Tibial artery (tissue), 4 donors: ENCODE results near the gene TNRC6C.

Experiments used
- DNase-seq, 2 donors: peaks; one replicate each; pipeline ENCODE4 v3.0.0-alpha.2; 2019
- H3K27ac ChIP-seq, 2 donors: fragments of 200-600 bp; sonication (generic) in 1 of 2; 1 replicate in 1 of 2; 2 replicates in 1 of 2; pipeline ENCODE4 v1.5.1; 2018 to 2019; ENCODE audit warnings: mild to moderate bottlenecking in 1 of 2
- H3K27me3 ChIP-seq, 2 donors: fragments of 200-600 bp; sonication (generic) in 1 of 2; one replicate each; pipeline versions ENCODE4 v1.5.1 to v1.6.0; 2016 to 2019
- H3K36me3 ChIP-seq, 3 donors: fragments of 200-600 bp; sonication (generic) in 2 of 3; one replicate each; pipeline ENCODE4 v1.5.1; 2016 to 2019; ENCODE audit warnings: mild to moderate bottlenecking in 2 of 3
- H3K4me1 ChIP-seq, 4 donors: fragments of 200-600 bp; sonication (generic) in 2 of 4; 1 replicate in 3 of 4; 2 replicates in 1 of 4; pipeline ENCODE4 v1.5.1; 2016 to 2019
- H3K4me3 ChIP-seq, 2 donors: fragments of 200-600 bp; sonication (generic) in 1 of 2; 1 replicate in 1 of 2; 2 replicates in 1 of 2; pipeline ENCODE4 v1.5.1; 2018 to 2019; ENCODE audit warnings: mild to moderate bottlenecking in 2 of 2
- H3K9me3 ChIP-seq, 3 donors: fragments of 200-600 bp; sonication (generic) in 1 of 3; one replicate each; pipeline ENCODE4 v1.5.1; 2016 to 2019
- CTCF ChIP-seq, 2 experiments: fragments of 200-600 bp in 1 of 2; fragments of 450-650 bp in 1 of 2; IDR thresholded peaks; one replicate each; pipeline ENCODE4 v1.5.1; 2017 to 2019; ENCODE audit warnings: antibody characterized with exemption in 2 of 2, mild to moderate bottlenecking in 1 of 2, moderate library complexity in 1 of 2
- intact Hi-C: fragments of 100-400 bp; cut with DNase I; formaldehyde crosslinking; loops from one replicate; pipeline ENCODE4 v1.15.0; 2023; ENCODE audit warnings: low total_unique reads

TNRC6C gene

DNA sequence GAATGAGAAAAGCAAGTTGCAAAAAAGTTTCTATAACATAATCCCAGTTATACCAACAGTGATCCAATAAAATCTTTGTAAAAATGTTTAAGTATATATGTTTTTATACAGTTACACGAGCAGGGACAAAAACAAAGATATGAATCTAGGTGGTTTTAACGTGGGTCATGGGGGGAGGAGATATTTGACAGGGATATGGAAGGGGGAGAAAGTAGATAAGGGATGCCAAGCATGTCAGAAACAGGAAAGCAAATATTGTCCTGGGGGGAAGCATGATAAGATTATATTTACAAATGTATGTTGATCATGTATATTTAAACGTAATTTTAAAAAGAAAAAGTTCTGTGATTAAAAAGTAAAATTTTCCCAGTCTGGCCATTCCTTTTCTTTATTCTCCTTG is 43.1 kb downstream of the TNRC6C start:
- Histone ChIP-seq H3K36me3 (peaks cover 0 to 10% (median 3%) of the 10 kb centered on the region in 3 donors), H3K9me3 (no peaks in the 10 kb centered on the region), H3K27me3 (no peaks in the 10 kb centered on the region), H3K27ac (no peak overlapping the region), H3K4me1 (peaks cover 0 to 43% (median 10%) of the 10 kb centered on the region in 4 donors), H3K4me3 (no peak overlapping the region)
- no peak for TF ChIP-seq CTCF (IDR thresholded peaks at IDR 0.05)
- no peak for DNase-seq
- intact Hi-C loops = no loop called here

- Histone ChIP-seq H3K4me3 (no peak overlapping the region), H3K27ac (no peak overlapping the region), H3K27me3 (no peaks in the 10 kb centered on the region), H3K36me3 (peaks cover 0 to 14% (median 3%) of the 10 kb centered on the region in 3 donors), H3K9me3 (no peaks in the 10 kb centered on the region), H3K4me1 (peaks cover 0 to 39% (median 9%) of the 10 kb centered on the region in 4 donors)
- no peak for DNase-seq
- intact Hi-C loops = no loop called here
- TF ChIP-seq CTCF (IDR thresholded peaks at IDR 0.05) = no peak
Observed at GRCh38 chr17:78002166-78002565, 43.7 kb downstream of the TNRC6C start.

DNA sequence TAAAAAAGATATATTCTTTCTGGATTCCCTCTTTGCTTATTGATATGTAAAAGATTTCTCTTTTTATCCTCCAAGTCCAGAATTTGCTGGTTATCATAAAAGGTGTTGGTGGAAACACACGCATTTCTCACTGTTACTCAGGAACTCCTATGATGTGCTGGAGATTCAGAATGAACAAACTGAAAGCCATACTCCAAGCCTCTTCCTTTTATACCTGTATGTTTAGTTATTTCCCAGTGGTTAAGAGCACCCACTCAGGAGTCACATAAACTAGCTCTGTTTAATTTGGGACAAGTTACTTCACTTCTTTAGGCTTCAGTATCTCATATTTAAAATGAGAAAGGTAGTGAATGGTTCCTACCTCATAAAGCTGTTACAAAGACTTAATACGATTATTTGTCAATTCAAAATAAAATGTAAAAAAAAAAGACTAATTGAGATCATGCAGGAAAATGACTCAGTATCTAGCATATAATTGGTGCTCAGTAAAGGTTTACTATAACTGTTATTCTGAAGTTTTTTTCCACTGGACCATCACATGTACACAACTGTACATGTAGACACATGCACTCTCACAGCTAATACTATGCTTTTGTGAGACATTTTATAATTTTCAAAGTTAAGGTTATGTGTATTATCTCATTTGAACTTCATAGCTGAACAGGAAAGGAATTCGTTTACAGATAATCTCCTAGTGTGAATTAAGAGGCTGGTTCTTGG is 47.1 kb downstream of the TNRC6C start:
- TF ChIP-seq CTCF (IDR thresholded peaks at IDR 0.05) = no peak
- Histone ChIP-seq H3K36me3 (peaks cover 0 to 25% (median 10%) of the 10 kb centered on the region in 3 donors), H3K27me3 (no peaks in the 10 kb centered on the region), H3K4me3 (no peak overlapping the region), H3K27ac (no peak overlapping the region), H3K9me3 (no peaks in the 10 kb centered on the region), H3K4me1 (peaks cover 0 to 11% (median 0%) of the 10 kb centered on the region in 4 donors)
- intact Hi-C loops = no loop called here
- no peak for DNase-seq

DNA sequence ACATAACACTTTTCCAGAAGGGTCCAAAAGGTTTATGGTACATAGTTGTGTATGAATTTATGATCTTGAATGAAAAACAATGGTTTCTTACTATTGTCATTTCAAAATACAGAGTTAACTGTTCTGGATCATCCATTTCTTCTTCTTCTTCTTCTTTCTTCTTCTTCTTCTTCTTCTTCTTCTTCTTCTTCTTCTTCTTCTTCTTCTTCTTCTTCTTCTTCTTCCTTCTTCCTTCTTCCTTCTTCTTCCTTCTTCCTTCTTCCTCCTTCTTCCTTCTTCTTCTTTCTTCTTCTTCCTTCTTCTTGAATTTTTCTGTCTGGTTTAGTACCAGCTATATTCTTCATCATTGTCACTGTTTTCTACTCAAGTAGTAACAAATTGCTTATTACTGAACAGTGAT is 47.8 kb downstream of the TNRC6C start:
- H3K27ac ChIP-seq = no peak overlapping the region
- TF ChIP-seq CTCF (IDR thresholded peaks at IDR 0.05) = no peak
- intact Hi-C loops = no loop called here
- H3K9me3 ChIP-seq = no peaks in the 10 kb centered on the region
- DNase-seq = no peak
- H3K27me3 ChIP-seq = no peaks in the 10 kb centered on the region
- H3K36me3 ChIP-seq = peaks cover 0 to 27% (median 10%) of the 10 kb centered on the region in 3 donors
- peaks cover 0 to 4% (median 0%) of the 10 kb centered on the region in 4 donors for H3K4me1 ChIP-seq
- no peak overlapping the region for H3K4me3 ChIP-seq

GRCh38 chr17:78007647-78008046 is 49.1 kb downstream of the TNRC6C start:
- TF ChIP-seq CTCF (IDR thresholded peaks at IDR 0.05) = no peak
- Histone ChIP-seq H3K4me3 (no peak overlapping the region), H3K27ac (no peak overlapping the region), H3K9me3 (no peaks in the 10 kb centered on the region), H3K4me1 (no peaks in the 10 kb centered on the region), H3K27me3 (no peaks in the 10 kb centered on the region), H3K36me3 (peaks cover 9 to 33% (median 10%) of the 10 kb centered on the region in 3 donors)
- DNase-seq = no peak
- intact Hi-C loops = no loop called here
